DND-41 (cell line): ENCODE data around the gene PPP1R10.

Experiments used
- ATAC-seq: fragments of 200-7000 bp; cut with Tn5 transposase; 3 replicates; pipeline ENCODE4 v1.9.1; 2021; ENCODE audit warnings: low read depth; ENCODE audit not compliant: insufficient read depth
- DNase-seq: peaks from one replicate; pipeline ENCODE4 v3.0.0-alpha.2; 2020
- H2AFZ ChIP-seq: 2 replicates; pipeline ENCODE4 v1.6.0; 2012; ENCODE audit warnings: low read depth, low read length
- H3K27ac ChIP-seq: 2 replicates; pipeline ENCODE4 v1.5.1; 2012; ENCODE audit warnings: low read length, inconsistent platforms
- H3K27me3 ChIP-seq: fragments of 200-600 bp; sonication (generic); 2 replicates; pipeline ENCODE4 v1.6.0; 2012; ENCODE audit warnings: low read length, mild to moderate bottlenecking, inconsistent platforms; ENCODE audit not compliant: insufficient read depth, poor library complexity
- H3K36me3 ChIP-seq: 2 replicates; pipeline ENCODE4 v1.5.1; 2012; ENCODE audit warnings: low read length, inconsistent platforms; ENCODE audit not compliant: insufficient read depth
- H3K4me1 ChIP-seq: 2 replicates; pipeline ENCODE4 v1.5.1; 2012; ENCODE audit warnings: mild to moderate bottlenecking, low read length; ENCODE audit not compliant: insufficient read depth
- H3K4me2 ChIP-seq: 2 replicates; pipeline ENCODE4 v1.6.0; 2012; ENCODE audit warnings: mild to moderate bottlenecking, moderate library complexity, low read length, inconsistent platforms; ENCODE audit not compliant: insufficient read depth
- H3K4me3 ChIP-seq, 2 experiments: fragments of 200-600 bp in 1 of 2; shearing (Covaris generic) in 1 of 2; 2 replicates each; pipeline ENCODE4 v1.5.1; 2012 to 2016; ENCODE audit warnings: inconsistent platforms in 2 of 2, low read length in 2 of 2, mild to moderate bottlenecking in 2 of 2, low read depth in 1 of 2, moderate library complexity in 1 of 2
- H3K79me2 ChIP-seq: 2 replicates; pipeline ENCODE4 v1.6.0; 2012; ENCODE audit warnings: low read length, inconsistent platforms; ENCODE audit not compliant: insufficient read depth
- H3K9ac ChIP-seq: 2 replicates; pipeline ENCODE4 v1.6.0; 2012; ENCODE audit warnings: low read depth, mild to moderate bottlenecking, inconsistent platforms, low read length, moderate library complexity
- H3K9me3 ChIP-seq: 2 replicates; pipeline ENCODE4 v1.5.1; 2012; ENCODE audit warnings: low read length, moderate library complexity, mild to moderate bottlenecking, inconsistent platforms; ENCODE audit not compliant: insufficient read depth, severe bottlenecking
- H4K20me1 ChIP-seq: 2 replicates; pipeline ENCODE4 v1.6.0; 2012; ENCODE audit warnings: low read length; ENCODE audit not compliant: insufficient read depth
- CTCF ChIP-seq: IDR thresholded peaks from 2 replicates; pipeline ENCODE4 v1.5.1; 2012; ENCODE audit warnings: borderline replicate concordance, low read length, moderate library complexity, mild to moderate bottlenecking; ENCODE audit not compliant: poor library complexity, severe bottlenecking; ENCODE audit errors: extremely low read depth
- EZH2 ChIP-seq: IDR thresholded peaks from 3 replicates; pipeline ENCODE4 v1.6.1; 2012; ENCODE audit warnings: borderline replicate concordance, low read depth, mild to moderate bottlenecking, moderate library complexity, low read length, inconsistent platforms; ENCODE audit not compliant: severe bottlenecking

The PPP1R10 gene

GRCh38 chr6:30618270-30618797 lies 1.3 kb upstream of the PPP1R10 start:
- peaks cover 32% of the 10 kb centered on the region for H3K4me1 ChIP-seq
- H4K20me1 ChIP-seq: peaks cover 7% of the 10 kb centered on the region
- H3K4me3 ChIP-seq: peak overlapping the region; percentile 64 to 81
- H3K9ac ChIP-seq: peak overlapping the region; percentile 79
- H3K27ac ChIP-seq: peak overlapping the region; percentile 90
- TF ChIP-seq EZH2 (no peak), CTCF (no peak)
- H3K9me3 ChIP-seq: no peaks in the 10 kb centered on the region
- no peaks in the 10 kb centered on the region for H3K27me3 ChIP-seq
- H3K4me2 ChIP-seq: peak overlapping the region; percentile 96
- peaks cover 66% of the 10 kb centered on the region for H3K79me2 ChIP-seq
- peak overlapping the region; percentile 80; the same call in 1 of the 2 replicates for H2AFZ ChIP-seq
- peaks cover 54% of the 10 kb centered on the region for H3K36me3 ChIP-seq
- ATAC-seq (no peak), DNase-seq (no peak)

- Histone ChIP-seq H3K36me3 (peaks cover 48% of the 10 kb centered on the region), H3K4me3 (peak within 1 kb of the TSS; percentile 72 to 81), H3K79me2 (peaks cover 72% of the 10 kb centered on the region), H3K9me3 (no peaks in the 10 kb centered on the region), H3K4me2 (peak within 1 kb of the TSS; percentile 96), H3K4me1 (peaks cover 34% of the 10 kb centered on the region), H3K27me3 (no peaks in the 10 kb centered on the region), H3K9ac (peak within 1 kb of the TSS; percentile 96), H2AFZ (peak within 1 kb of the TSS; percentile 80), H3K27ac (peak within 1 kb of the TSS; percentile 95), H4K20me1 (peaks cover 8% of the 10 kb centered on the region)
- DNase-seq (peak; percentile 98), ATAC-seq (peak; percentile 76)
- no peak for TF ChIP-seq CTCF
- TF ChIP-seq EZH2: no peak
Measured at GRCh38 chr6:30617565-30618269, 674 bp upstream of the PPP1R10 start, which contains the start of gene MRPS18B. Gene MRPS18B (plus strand): TSS chr6:30617840. CDS start chr6:30617866, 26 bp downstream.

- peak; percentile 44 for DNase-seq
- peaks cover 84% of the 10 kb centered on the region for H3K79me2 ChIP-seq
Measured at GRCh38 chr6:30615958-30616810, 859 bp downstream of the PPP1R10 start.

More at GRCh38 chr6:30615958-30616810, 859 bp downstream of the PPP1R10 start:
- no peak for TF ChIP-seq EZH2
- no peak for TF ChIP-seq CTCF
- Histone ChIP-seq H3K4me2 (peak overlapping the region; percentile 72), H3K36me3 (peaks cover 47% of the 10 kb centered on the region), H2AFZ (no peak overlapping the region), H4K20me1 (peaks cover 13% of the 10 kb centered on the region), H3K27ac (peak overlapping the region; percentile 95), H3K4me3 (peak overlapping the region; percentile 72), H3K9me3 (no peaks in the 10 kb centered on the region), H3K9ac (peak overlapping the region; percentile 96), H3K27me3 (no peaks in the 10 kb centered on the region), H3K4me1 (peaks cover 34% of the 10 kb centered on the region)
- ATAC-seq: no peak
